HTERT RPE-1 (cell line): ENCODE data around the gene HOXA10.

Experiments used
- in situ Hi-C: fragments of 300-500 bp; cut with MboI; formaldehyde crosslinking; loops from 4 replicates; pipeline ENCODE4 v1.14.3; 2020; ENCODE audit warnings: low sequenced_read_pairs

Gene HOXA10

GRCh38 chr7:27191833-27192545 lies 17.9 kb upstream of the HOXA10 start:
- in situ Hi-C loops, result no loop called here

DNA sequence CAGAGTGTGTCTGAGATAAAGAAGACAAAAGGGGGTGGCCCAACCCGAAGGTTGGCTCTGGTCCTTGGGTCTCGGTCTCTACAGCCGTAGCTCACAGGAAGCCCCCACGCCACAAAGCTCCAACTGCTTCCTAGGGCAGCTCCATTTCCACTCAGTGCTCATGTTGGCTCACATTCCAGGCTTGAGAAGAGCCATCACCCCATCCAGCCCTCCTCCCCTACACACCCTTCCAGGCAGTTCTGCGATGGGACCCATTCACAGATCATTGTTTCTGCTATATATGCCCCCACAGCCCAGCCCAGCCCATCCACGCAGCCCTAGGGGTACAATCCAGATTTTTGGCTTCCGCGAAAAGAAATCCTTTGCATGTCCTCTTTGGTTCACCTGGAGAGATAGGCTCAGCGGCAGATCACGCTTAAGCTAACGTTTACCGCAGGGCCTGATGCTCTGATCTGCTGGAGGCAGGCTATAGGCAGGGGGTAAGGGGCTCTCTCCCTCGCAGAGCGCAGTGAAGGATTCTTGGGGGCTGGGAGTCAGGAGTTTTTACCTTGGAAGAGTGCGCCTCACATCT lies 17.1 kb upstream of the HOXA10 start:
- in situ Hi-C loops, result no loop called here

GRCh38 chr7:27189997-27190748 lies 16.1 kb upstream of the HOXA10 start:
- in situ Hi-C loops, result no loop called here

- in situ Hi-C loops, result no loop called here
Measured at GRCh38 chr7:27189295-27189996, 15.3 kb upstream of the HOXA10 start.

GRCh38 chr7:27188386-27189294 lies 14.5 kb upstream of the HOXA10 start:
- in situ Hi-C loops, result no loop called here

- in situ Hi-C loops, result no loop called here
Measured at GRCh38 chr7:27187475-27188385, 13.6 kb upstream of the HOXA10 start.

GRCh38 chr7:27186668-27187474 lies 12.8 kb upstream of the HOXA10 start:
- in situ Hi-C loops, result no loop called here

DNA sequence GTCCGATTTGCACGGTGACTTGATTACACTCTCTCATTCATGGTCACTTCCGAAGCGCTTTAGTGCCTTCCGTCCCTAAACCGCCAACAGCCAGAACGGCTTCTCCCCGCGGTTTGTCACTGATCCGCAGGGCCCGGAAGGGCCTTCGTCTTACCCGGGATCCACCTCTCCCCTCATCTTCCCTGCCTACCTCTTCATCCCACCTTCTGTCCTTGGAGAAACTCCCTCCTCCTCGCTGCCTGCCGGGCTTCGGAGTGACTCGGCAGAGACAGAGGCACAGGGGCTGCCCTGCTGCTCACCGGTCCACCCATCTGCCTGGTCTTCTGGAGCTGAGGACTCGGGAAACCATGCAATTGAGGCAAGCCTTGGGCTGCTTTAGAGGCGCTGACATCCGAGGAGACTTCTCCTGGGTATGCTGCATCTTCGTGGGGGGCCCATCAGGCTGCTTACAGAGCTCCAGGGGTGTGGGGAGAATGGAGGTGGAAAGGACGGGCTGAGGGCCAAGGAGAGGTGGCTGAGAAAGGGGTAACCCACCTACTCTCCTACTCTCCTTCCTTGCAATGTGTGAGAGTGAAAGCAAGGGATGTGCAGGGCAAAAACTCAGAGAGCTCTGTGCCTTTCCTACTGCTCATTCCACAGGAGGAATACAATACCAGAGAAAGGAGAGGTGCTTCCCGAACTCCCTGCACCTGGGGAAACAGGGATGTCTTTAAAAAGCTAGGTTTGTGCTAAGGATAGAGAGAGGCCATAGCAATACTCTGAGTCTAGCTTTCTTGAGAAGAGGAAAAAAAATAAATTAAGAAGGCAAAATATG lies 11.9 kb upstream of the HOXA10 start:
- in situ Hi-C loops, result no loop called here

DNA sequence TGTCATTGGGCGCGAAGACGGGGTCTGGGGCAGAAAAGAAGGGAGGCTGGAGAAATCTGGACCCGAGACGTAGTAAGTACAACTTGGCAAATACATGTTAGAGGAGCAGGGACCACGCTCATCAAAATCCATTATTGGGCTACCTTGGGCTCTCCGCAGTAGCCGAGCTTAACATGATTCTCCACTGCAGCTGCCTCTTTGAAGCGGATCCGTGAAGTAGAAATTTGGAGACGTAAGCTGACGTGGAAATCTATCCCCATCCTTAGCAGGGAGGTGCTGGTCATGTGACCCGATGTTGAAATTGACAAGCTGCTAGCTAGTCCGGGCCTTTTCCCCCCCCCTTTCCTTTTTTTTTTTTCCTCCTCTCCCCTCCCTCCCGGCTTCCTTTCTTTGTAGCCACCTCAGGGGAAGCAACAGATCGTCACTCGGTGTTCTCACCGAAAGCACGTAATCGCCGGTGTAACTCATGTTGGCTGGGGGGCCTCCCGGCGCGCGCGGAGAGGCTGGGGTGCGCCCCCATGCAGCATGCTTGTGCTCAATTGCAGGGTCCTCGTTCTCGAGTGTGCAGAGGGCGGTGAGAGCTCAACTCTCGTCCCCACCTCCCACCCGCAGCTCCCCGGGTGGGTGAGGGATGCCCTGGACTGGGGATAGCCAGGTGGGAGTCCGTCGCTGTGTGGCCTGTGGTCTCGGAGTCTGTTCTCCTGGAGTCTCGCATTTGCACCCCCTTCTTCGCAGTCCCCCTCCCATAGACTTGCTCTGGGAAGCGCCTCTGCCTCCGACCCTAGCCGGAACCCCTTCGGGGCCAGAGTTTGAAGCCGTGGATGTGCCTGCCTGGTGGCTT lies 11.1 kb upstream of the HOXA10 start, which contains the start of gene HOXA11:
HOXA11 (minus strand) TSS at position 220 of the 841 bp plus-strand sequence; CDS start at position 132, 88 bp downstream.
- in situ Hi-C loops, result no loop called here

- in situ Hi-C loops, result no loop called here
Measured at GRCh38 chr7:27184337-27185012, 10.4 kb upstream of the HOXA10 start.

- in situ Hi-C loops, result no loop called here
Measured at GRCh38 chr7:27183682-27184336, 9.7 kb upstream of the HOXA10 start.

GRCh38 chr7:27182861-27183681 lies 9.0 kb upstream of the HOXA10 start:
- in situ Hi-C loops, result no loop called here

- in situ Hi-C loops, result no loop called here
Measured at GRCh38 chr7:27182285-27182841, 8.2 kb upstream of the HOXA10 start.

- in situ Hi-C loops, result no loop called here
Measured at GRCh38 chr7:27181795-27182275, 7.7 kb upstream of the HOXA10 start.
